ENCODE results near the gene NFIB. TPM values are rescaled to one million over a fixed set of nuclear protein-coding genes. Genes with fewer than 3 reads are reported as not detected.

NFIB gene
- polyA plus RNA-seq, 1 of the 3 experiments (the other 2 are of a cell fraction): 9.2 TPM

GRCh38 chr9:14080959-14081542, 232.9 kb downstream of the NFIB start:
- H3K4me2 ChIP-seq: 0 out of 2 replicates have a peak overlapping the region, but pooled peaks have one; percentile 5
- 85% methylated on average over 6 of the region's 6 CpGs for WGBS (ENCODE audit: low lambda C conversion rate)
- H3K9ac ChIP-seq: no peak overlapping the region
- TF ChIP-seq, protein P1, sequence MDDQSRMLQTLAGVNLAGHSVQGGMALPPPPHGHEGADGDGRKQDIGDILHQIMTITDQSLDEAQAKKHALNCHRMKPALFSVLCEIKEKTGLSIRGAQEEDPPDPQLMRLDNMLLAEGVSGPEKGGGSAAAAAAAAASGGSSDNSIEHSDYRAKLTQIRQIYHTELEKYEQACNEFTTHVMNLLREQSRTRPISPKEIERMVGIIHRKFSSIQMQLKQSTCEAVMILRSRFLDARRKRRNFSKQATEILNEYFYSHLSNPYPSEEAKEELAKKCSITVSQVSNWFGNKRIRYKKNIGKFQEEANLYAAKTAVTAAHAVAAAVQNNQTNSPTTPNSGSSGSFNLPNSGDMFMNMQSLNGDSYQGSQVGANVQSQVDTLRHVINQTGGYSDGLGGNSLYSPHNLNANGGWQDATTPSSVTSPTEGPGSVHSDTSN (IDR thresholded peaks at IDR 0.05): peak; percentile 21; the same call in 1 of the 2 replicates
- TF ChIP-seq JUND (IDR thresholded peaks at IDR 0.05) (no peak), GATA2 (CRISPR knock-in tag; IDR thresholded peaks at IDR 0.05) (no peak)
- peak overlapping the region in 1 of 2 experiments; percentile 50; a peak in 2 of 4 replicates for H3K27ac ChIP-seq (ENCODE audit: low read depth in 2 of 2, low read length in 1 of 2)
- no peak for DNase-seq
- no peaks in the 10 kb centered on the region for H3K9me3 ChIP-seq
- no peak overlapping the region for H3K4me3 ChIP-seq (ENCODE audit: low read depth in 2 of 2, low read length in 1 of 2)
- peaks cover 4% of the 10 kb centered on the region for H3F3A ChIP-seq (replicated peaks; ENCODE audit: insufficient read depth)
- H3K79me2 ChIP-seq (ENCODE audit: insufficient read depth): no peaks in the 10 kb centered on the region
- H3K9me2 ChIP-seq: no peaks in the 10 kb centered on the region
- CTCF ChIA-PET: interaction anchor here (1.0 to 1.7 kb wide), 3 partner anchors 10 to 13 kb away, joined by 3 to 4 read pairs (median 3); no protein-coding TSS in a partner anchor
- no peaks in the 10 kb centered on the region for H3K27me3 ChIP-seq (ENCODE audit: insufficient read depth)
- no peaks in the 10 kb centered on the region for H4K20me1 ChIP-seq (ENCODE audit: insufficient read depth)
- no peak overlapping the region for H2AFZ ChIP-seq (ENCODE audit: low read depth)
- POLR2A ChIA-PET: interaction anchor here (0.6 kb wide), 1 partner anchor 34 kb away, joined by 4 read pairs; no protein-coding TSS in a partner anchor
- peaks cover 0 to 4% of the 10 kb centered on the region in 2 experiments; a peak in 2 of 4 replicates for H3K4me1 ChIP-seq (ENCODE audit: control insufficient read depth in 1 of 2, insufficient read depth in 2 of 2, low read depth in 1 of 2, low read length in 1 of 2)
- peaks cover 0 to 6% of the 10 kb centered on the region in 2 experiments for H3K36me3 ChIP-seq (replicated peaks in 1 of 2; ENCODE audit: control insufficient read depth in 1 of 2, insufficient read depth in 2 of 2, low read length in 1 of 2)

DNA sequence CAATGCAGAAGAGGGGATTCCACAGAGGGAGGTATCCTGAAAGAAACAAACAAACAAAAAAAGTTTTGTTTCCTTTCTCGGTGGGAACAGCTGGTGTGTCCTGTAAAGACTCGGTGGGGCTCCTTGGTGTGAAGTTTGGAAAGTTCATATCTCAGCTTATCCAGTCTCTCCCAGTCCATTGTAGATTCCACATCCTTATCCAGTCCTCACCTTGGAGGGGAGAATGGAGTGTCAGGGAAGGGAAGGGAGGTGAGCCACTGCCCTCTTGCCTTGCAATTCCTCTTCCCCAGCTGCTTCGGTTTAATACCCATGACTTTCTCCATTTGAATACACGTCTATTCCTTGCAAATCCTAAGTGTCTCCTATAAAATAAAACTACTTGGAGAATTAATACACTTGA, 234.5 kb downstream of the NFIB start:
- WGBS (ENCODE audit: low lambda C conversion rate): 95% methylated on average over 4 of the region's 4 CpGs
- POLR2A ChIA-PET: no interaction called here

More for the DNA sequence above, 234.5 kb downstream of the NFIB start:
- Histone ChIP-seq H2AFZ (ENCODE audit: low read depth) (no peak overlapping the region), H3K27me3 (ENCODE audit: insufficient read depth) (no peaks in the 10 kb centered on the region), H3K9me2 (no peaks in the 10 kb centered on the region), H3F3A (replicated peaks; ENCODE audit: insufficient read depth) (peaks cover 4% of the 10 kb centered on the region), H3K36me3 (replicated peaks in 1 of 2; ENCODE audit: control insufficient read depth in 1 of 2, insufficient read depth in 2 of 2, low read length in 1 of 2) (no peaks in the 10 kb centered on the region), H3K9ac (no peak overlapping the region), H3K4me3 (ENCODE audit: low read depth in 2 of 2, low read length in 1 of 2) (no peak overlapping the region), H3K4me1 (ENCODE audit: control insufficient read depth in 1 of 2, insufficient read depth in 2 of 2, low read depth in 1 of 2, low read length in 1 of 2) (peaks cover 0 to 4% of the 10 kb centered on the region in 2 experiments; a peak in 2 of 4 replicates), H3K27ac (ENCODE audit: low read depth in 2 of 2, low read length in 1 of 2) (no peak overlapping the region), H3K4me2 (no peak overlapping the region), H3K9me3 (no peaks in the 10 kb centered on the region), H4K20me1 (ENCODE audit: insufficient read depth) (no peaks in the 10 kb centered on the region), H3K79me2 (ENCODE audit: insufficient read depth) (no peaks in the 10 kb centered on the region)
- TF ChIP-seq NFIC (IDR thresholded peaks at IDR 0.05; ENCODE audit: borderline replicate concordance) (no peak), TEAD4 (IDR thresholded peaks at IDR 0.05; ENCODE audit: borderline replicate concordance, insufficient read depth) (no peak), EZH2phosphoT487 (IDR thresholded peaks at IDR 0.05; ENCODE audit: borderline replicate concordance, low read depth) (no peak), SIN3A (IDR thresholded peaks at IDR 0.05; ENCODE audit: borderline replicate concordance, low read depth, low read length) (no peak), JUND (IDR thresholded peaks at IDR 0.05) (no peak), RAD21 (IDR thresholded peaks at IDR 0.05; ENCODE audit: low read length) (no peak), EP300 (IDR thresholded peaks at IDR 0.05; ENCODE audit: borderline replicate concordance in 1 of 2, low read depth in 1 of 2, low read length in 1 of 2) (no peak), TCF12 (IDR thresholded peaks at IDR 0.05) (no peak), ELF1 (IDR thresholded peaks at IDR 0.05) (no peak), GATA2 (CRISPR knock-in tag; IDR thresholded peaks at IDR 0.05) (no peak), REST (IDR thresholded peaks at IDR 0.05; ENCODE audit: low read depth, low read length) (no peak), POLR2AphosphoS5 (IDR thresholded peaks at IDR 0.05; ENCODE audit: low read depth, low read length) (no peak), IRF3 (IDR thresholded peaks at IDR 0.05; ENCODE audit: low read depth, low read length) (no peak), RFX5 (IDR thresholded peaks at IDR 0.05; ENCODE audit: low read length) (no peak), RXRA (IDR thresholded peaks at IDR 0.05; ENCODE audit: borderline replicate concordance, low read depth) (no peak)
- TF ChIP-seq, protein P2, sequence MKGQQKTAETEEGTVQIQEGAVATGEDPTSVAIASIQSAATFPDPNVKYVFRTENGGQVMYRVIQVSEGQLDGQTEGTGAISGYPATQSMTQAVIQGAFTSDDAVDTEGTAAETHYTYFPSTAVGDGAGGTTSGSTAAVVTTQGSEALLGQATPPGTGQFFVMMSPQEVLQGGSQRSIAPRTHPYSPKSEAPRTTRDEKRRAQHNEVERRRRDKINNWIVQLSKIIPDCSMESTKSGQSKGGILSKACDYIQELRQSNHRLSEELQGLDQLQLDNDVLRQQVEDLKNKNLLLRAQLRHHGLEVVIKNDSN (IDR thresholded peaks at IDR 0.05; ENCODE audit: borderline replicate concordance, low read depth): no peak
- TF ChIP-seq, protein P3, sequence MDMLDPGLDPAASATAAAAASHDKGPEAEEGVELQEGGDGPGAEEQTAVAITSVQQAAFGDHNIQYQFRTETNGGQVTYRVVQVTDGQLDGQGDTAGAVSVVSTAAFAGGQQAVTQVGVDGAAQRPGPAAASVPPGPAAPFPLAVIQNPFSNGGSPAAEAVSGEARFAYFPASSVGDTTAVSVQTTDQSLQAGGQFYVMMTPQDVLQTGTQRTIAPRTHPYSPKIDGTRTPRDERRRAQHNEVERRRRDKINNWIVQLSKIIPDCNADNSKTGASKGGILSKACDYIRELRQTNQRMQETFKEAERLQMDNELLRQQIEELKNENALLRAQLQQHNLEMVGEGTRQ (IDR thresholded peaks at IDR 0.05; ENCODE audit: borderline replicate concordance, low read depth, low read length): no peak
- CTCF ChIA-PET: interaction anchor here (0.8 to 1.4 kb wide), 2 partner anchors 8 to 18 kb away, joined by 3 to 5 read pairs; no protein-coding TSS in a partner anchor
- DNase-seq: no peak

Data from SK-N-SH (cell line).